Vagina (tissue), 2 donors: Measurements from ENCODE around the gene IFI35. TPM values are rescaled to one million over a fixed set of nuclear protein-coding genes. Genes with fewer than 3 reads are reported as not detected.

ENCODE experiments used
- DNase-seq, 2 donors: peaks; one replicate each; pipeline ENCODE4 v3.0.0-alpha.2; 2017; ENCODE audit errors: extremely low spot score in 2 of 2
- H3K27ac ChIP-seq: fragments of 200-600 bp; sonication (generic); one replicate; pipeline ENCODE4 v1.5.1; 2019
- H3K27me3 ChIP-seq: fragments of 200-600 bp; sonication (generic); one replicate; pipeline ENCODE4 v1.5.1; 2019
- H3K36me3 ChIP-seq, 2 donors: fragments of 200-600 bp; sonication (generic); one replicate each; pipeline ENCODE4 v1.5.1; 2017 to 2019
- H3K4me1 ChIP-seq: fragments of 200-600 bp; sonication (generic); one replicate; pipeline ENCODE4 v1.5.1; 2019
- H3K4me3 ChIP-seq, 2 donors: fragments of 200-600 bp; sonication (generic); 1 replicate in 1 of 2; 2 replicates in 1 of 2; pipeline ENCODE4 v1.5.1; 2016 to 2019
- H3K9me3 ChIP-seq: fragments of 200-600 bp; sonication (generic); one replicate; pipeline ENCODE4 v1.5.1; 2019
- POLR2A ChIP-seq, 2 donors: fragments of 450-650 bp; IDR thresholded peaks; one replicate each; pipeline ENCODE4 v1.6.1; 2017; ENCODE audit warnings: antibody characterized with exemption in 2 of 2, mild to moderate bottlenecking in 2 of 2, moderate library complexity in 2 of 2
- POLR2AphosphoS5 ChIP-seq, 2 donors: sonication (generic); formaldehyde crosslinking; IDR thresholded peaks; one replicate each; pipeline ENCODE4 v1.9.0; 2017; ENCODE audit warnings: antibody characterized with exemption in 2 of 2, mild to moderate bottlenecking in 2 of 2, low read depth in 1 of 2; ENCODE audit not compliant: insufficient read depth in 1 of 2
- intact Hi-C: fragments of 100-400 bp; cut with DNase I; formaldehyde crosslinking; loops from one replicate; pipeline ENCODE4 v1.15.1; 2023
- total RNA-seq: library from RNA; depleted of rRNA; stranded (reverse); fragments of >200 nt; gene quantifications from one replicate; pipeline ENCODE4 v1.2.3, GENCODE V29; 2016
- TF ChIP-seq, protein P1 (sequence below), 3 experiments: fragments of 450-650 bp in 2 of 3; fragments of 200-600 bp in 1 of 3; sonication (generic) in 1 of 3; IDR thresholded peaks; one replicate each; pipeline ENCODE4 v1.5.1; 2017 to 2019; ENCODE audit warnings: antibody characterized with exemption in 3 of 3, mild to moderate bottlenecking in 2 of 3, moderate library complexity in 2 of 3

IFI35 gene
- total RNA-seq, 1 donor from 2014 or later: 15.2 TPM

DNA sequence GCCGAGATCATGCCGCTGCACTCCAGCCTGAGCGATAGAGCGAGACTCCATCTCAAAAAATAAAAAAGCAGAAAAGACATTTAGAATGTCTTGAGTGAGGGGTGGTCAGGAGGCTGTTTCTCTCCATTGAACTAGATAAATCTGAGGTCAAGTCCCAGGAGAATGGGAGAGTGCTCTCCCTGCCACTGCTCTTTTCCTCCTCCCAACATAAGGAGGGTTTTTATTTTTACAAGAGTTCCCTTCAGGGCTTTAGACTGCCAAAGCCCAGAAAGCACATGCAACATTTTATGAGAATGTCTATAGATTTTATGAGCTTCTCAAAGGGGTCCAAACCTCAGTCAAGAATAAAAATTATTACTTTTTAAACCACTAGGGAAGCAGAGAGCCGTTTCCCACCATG, 20.0 kb downstream of the IFI35 start:
- intact Hi-C loops: loop anchor here (10.0 kb wide), 2 partner anchors 98 to 308 kb away; partner anchors contain the start of gene BRCA1

DNA sequence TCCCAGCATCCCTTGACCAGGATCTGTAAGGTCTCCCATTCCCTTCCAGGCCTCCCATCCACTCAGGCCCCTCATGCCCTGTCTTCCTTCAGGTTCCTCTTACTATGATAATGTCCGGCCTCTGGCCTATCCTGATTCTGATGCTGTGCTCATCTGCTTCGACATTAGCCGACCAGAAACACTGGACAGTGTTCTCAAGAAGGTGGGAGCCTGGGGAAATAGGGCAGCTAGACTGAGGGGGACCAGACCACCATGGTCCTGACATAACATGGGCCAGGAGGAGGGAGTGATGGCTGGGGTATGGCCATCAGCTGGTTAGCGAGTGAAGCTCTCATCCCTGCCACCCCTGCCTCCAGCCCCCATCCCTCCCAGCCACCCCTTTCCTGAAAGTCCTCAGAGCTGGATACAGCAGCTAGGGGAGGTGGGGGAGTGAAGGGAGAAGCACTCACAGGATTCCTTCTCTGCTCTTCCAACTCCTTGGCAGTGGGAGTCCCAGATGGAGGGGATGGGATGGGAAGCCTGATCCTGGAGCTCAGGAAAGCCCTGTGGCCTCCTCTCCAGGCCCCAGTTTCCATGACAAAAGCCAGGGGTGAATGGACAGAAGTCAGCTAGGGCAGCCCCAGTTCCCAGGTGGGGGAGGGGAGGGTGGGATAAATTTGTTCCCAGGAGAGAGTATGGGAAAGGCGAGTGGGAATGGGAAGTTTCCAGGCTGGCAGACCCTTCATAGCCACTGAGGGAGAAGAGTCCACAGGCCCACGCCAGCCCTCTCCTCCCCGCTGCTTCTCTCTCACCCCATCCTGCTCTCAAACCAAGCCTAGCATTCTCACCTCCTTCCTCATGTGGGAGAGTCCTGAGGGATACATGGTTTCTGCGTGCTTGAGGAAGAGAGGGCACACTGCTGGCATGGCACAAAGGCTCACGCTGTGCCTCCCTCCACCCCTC, 20.8 kb downstream of the IFI35 start:
- H3K4me3 ChIP-seq: no peak overlapping the region
- peaks cover 39% of the 10 kb centered on the region for H3K4me1 ChIP-seq
- H3K9me3 ChIP-seq: no peaks in the 10 kb centered on the region
- TF ChIP-seq, protein P1, sequence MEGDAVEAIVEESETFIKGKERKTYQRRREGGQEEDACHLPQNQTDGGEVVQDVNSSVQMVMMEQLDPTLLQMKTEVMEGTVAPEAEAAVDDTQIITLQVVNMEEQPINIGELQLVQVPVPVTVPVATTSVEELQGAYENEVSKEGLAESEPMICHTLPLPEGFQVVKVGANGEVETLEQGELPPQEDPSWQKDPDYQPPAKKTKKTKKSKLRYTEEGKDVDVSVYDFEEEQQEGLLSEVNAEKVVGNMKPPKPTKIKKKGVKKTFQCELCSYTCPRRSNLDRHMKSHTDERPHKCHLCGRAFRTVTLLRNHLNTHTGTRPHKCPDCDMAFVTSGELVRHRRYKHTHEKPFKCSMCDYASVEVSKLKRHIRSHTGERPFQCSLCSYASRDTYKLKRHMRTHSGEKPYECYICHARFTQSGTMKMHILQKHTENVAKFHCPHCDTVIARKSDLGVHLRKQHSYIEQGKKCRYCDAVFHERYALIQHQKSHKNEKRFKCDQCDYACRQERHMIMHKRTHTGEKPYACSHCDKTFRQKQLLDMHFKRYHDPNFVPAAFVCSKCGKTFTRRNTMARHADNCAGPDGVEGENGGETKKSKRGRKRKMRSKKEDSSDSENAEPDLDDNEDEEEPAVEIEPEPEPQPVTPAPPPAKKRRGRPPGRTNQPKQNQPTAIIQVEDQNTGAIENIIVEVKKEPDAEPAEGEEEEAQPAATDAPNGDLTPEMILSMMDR (IDR thresholded peaks at IDR 0.05): no peak
- TF ChIP-seq POLR2A (IDR thresholded peaks at IDR 0.05) (no peak), POLR2AphosphoS5 (IDR thresholded peaks at IDR 0.05; ENCODE audit: insufficient read depth in 1 of 2, low read depth in 1 of 2) (no peak)
- H3K27me3 ChIP-seq: no peaks in the 10 kb centered on the region
- intact Hi-C loops: loop anchor here (10.0 kb wide), 2 partner anchors 97 to 307 kb away; partner anchors contain the start of gene BRCA1
- peak overlapping the region; percentile 85 for H3K27ac ChIP-seq
- no peak for DNase-seq
- no peaks in the 10 kb centered on the region for H3K36me3 ChIP-seq

More for the DNA sequence above, 20.0 kb downstream of the IFI35 start:
- no peaks in the 10 kb centered on the region for H3K9me3 ChIP-seq
- H3K4me3 ChIP-seq: no peak overlapping the region
- peak overlapping the region; percentile 85 for H3K27ac ChIP-seq
- TF ChIP-seq POLR2A (IDR thresholded peaks at IDR 0.05) (no peak), POLR2AphosphoS5 (IDR thresholded peaks at IDR 0.05; ENCODE audit: insufficient read depth in 1 of 2, low read depth in 1 of 2) (no peak)
- TF ChIP-seq, protein P1 (IDR thresholded peaks at IDR 0.05): no peak
- DNase-seq: no peak
- H3K4me1 ChIP-seq: peaks cover 40% of the 10 kb centered on the region
- no peaks in the 10 kb centered on the region for H3K27me3 ChIP-seq
- H3K36me3 ChIP-seq: no peaks in the 10 kb centered on the region

DNA sequence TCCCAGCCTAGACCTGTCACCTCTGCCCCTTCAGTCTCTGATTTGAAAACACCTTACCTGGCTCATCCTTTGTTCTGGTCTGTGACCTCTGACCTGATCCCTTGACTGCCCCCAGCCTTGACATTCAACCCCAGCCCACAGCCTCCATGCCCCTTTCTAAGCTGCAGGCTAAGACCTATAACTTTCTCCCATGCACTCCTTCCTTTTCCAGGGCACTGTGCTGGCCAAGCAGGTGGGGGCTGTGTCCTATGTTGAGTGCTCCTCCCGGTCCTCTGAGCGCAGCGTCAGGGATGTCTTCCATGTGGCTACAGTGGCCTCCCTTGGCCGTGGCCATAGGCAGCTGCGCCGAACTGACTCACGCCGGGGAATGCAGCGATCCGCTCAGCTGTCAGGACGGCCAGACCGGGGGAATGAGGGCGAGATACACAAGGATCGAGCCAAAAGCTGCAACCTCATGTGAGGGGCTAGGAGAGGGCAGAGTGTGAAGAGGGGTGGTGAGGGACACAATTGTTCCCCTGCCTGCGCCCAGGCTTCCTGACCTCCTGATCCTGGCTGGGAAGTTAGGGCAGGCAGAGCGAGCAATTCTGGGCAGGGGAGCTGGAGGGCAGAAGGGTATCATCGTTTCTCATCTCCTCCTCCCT, 21.8 kb downstream of the IFI35 start:
- Histone ChIP-seq H3K27me3 (no peaks in the 10 kb centered on the region), H3K27ac (no peak overlapping the region), H3K4me1 (peaks cover 32% of the 10 kb centered on the region), H3K9me3 (no peaks in the 10 kb centered on the region), H3K4me3 (no peak overlapping the region), H3K36me3 (no peaks in the 10 kb centered on the region)
- no peak for TF ChIP-seq POLR2A (IDR thresholded peaks at IDR 0.05)
- TF ChIP-seq, protein P1 (IDR thresholded peaks at IDR 0.05): no peak
- TF ChIP-seq POLR2AphosphoS5 (IDR thresholded peaks at IDR 0.05; ENCODE audit: insufficient read depth in 1 of 2, low read depth in 1 of 2): no peak
- intact Hi-C loops: loop anchor here (10.0 kb wide), 2 partner anchors 96 to 306 kb away; partner anchors contain the start of gene BRCA1
- no peak for DNase-seq

DNA sequence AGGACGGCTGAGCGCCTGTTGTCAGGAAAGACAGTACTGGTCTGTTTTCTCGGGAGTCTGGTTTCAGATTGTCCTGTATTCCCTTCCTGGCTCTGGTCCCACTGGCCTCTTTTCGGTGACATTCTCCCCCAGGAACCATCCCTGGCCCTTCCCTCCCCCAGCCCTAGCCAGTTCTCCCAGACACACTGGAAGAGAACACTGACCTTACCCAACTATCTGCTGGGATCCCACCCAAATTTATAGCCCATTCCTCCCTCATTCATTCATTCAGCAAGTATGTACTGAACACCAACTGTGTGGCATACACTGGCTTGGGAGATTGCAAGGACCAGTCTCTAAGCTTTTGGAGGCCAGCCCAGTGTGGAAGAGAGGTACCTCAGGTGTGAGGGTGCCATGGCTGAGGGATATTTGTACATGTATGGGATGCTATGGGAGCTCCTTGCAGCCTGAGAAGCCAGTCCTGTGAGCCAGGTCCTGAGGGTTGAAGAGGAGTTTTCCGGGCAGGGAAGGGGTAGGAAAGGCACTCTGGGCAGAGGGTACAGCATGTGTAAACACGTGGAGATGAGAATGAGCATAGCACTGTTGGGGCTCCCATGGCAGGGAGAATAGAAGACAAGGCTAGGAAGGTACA, 23.7 kb downstream of the IFI35 start:
- intact Hi-C loops: no loop called here
- Histone ChIP-seq H3K27ac (no peak overlapping the region), H3K36me3 (no peaks in the 10 kb centered on the region), H3K9me3 (no peaks in the 10 kb centered on the region), H3K4me3 (no peak overlapping the region), H3K27me3 (no peaks in the 10 kb centered on the region), H3K4me1 (peaks cover 21% of the 10 kb centered on the region)
- TF ChIP-seq, protein P1 (IDR thresholded peaks at IDR 0.05): no peak
- no peak for TF ChIP-seq POLR2AphosphoS5 (IDR thresholded peaks at IDR 0.05; ENCODE audit: insufficient read depth in 1 of 2, low read depth in 1 of 2)
- no peak for TF ChIP-seq POLR2A (IDR thresholded peaks at IDR 0.05)
- no peak for DNase-seq
